PC-3 (cell line): ENCODE measurements around the gene CXCL10. TPM values are rescaled to one million over a fixed set of nuclear protein-coding genes. Genes with fewer than 3 reads are reported as not detected.

Source experiments
- ATAC-seq: fragments of 200-7000 bp; cut with Tn5 transposase; 2 replicates; pipeline ENCODE4 v1.9.1; 2020; ENCODE audit warnings: mild to moderate bottlenecking, moderate library complexity
- BruUV-seq: library from RNA; stranded (reverse); fragments of 400-500 nt; replicated peaks from 2 replicates; lab custom pipeline; 2021; lab: Mats Ljungman, UMichigan
- CTCF ChIA-PET: fragments of 300-600 bp; sonication (Branson Sonifier 250); formaldehyde crosslinking; loops from one replicate; lab custom pipeline; 2022; ENCODE audit warnings: antibody characterized with exemption; lab: Charles Lee
- POLR2A ChIA-PET: fragments of 300-600 bp; sonication (Branson Sonifier 250); formaldehyde crosslinking; loops from one replicate; lab custom pipeline; 2022; ENCODE audit warnings: antibody characterized with exemption; ENCODE audit not compliant: unreplicated experiment; lab: Charles Lee
- DNase-seq: peaks from one replicate; pipeline ENCODE4 v3.0.0-alpha.2; 2015
- H2AFZ ChIP-seq: fragments of 300-600 bp; sonication (generic); 2 replicates; pipeline ENCODE4 v1.6.0; 2016; ENCODE audit warnings: antibody characterized with exemption, low read length
- H3F3A ChIP-seq: fragments of 300-600 bp; sonication (generic); one replicate; pipeline ENCODE4 v1.6.0; 2017; ENCODE audit warnings: antibody characterized with exemption, low read length, control low read depth, mild to moderate bottlenecking; ENCODE audit not compliant: unreplicated experiment
- H3K27ac ChIP-seq: fragments of 300-600 bp; sonication (generic); 2 replicates; pipeline ENCODE4 v1.5.1; 2016; ENCODE audit warnings: mild to moderate bottlenecking, low read length
- H3K27me3 ChIP-seq: fragments of 300-600 bp; sonication (generic); 2 replicates; pipeline ENCODE4 v1.6.1; 2016; ENCODE audit warnings: low read length, mixed read lengths
- H3K36me3 ChIP-seq: fragments of 300-600 bp; sonication (generic); 2 replicates; pipeline ENCODE4 v1.6.1; 2016; ENCODE audit warnings: low read depth, mixed run types, low read length, mixed read lengths
- H3K4me1 ChIP-seq: fragments of 300-600 bp; sonication (generic); 2 replicates; pipeline ENCODE4 v1.5.1; 2016; ENCODE audit warnings: low read length; ENCODE audit not compliant: insufficient read depth
- H3K4me2 ChIP-seq: fragments of 300-600 bp; sonication (generic); 2 replicates; pipeline ENCODE4 v1.6.0; 2016; ENCODE audit warnings: low read length
- H3K4me3 ChIP-seq: fragments of 300-600 bp; sonication (generic); 2 replicates; pipeline ENCODE4 v1.5.1; 2016; ENCODE audit warnings: mild to moderate bottlenecking, low read length, mixed read lengths
- H3K79me2 ChIP-seq: fragments of 300-600 bp; sonication (generic); 2 replicates; pipeline ENCODE4 v1.6.1; 2017; ENCODE audit warnings: low read length, mixed read lengths
- H3K9ac ChIP-seq: fragments of 300-600 bp; sonication (generic); 2 replicates; pipeline ENCODE4 v1.6.0; 2016; ENCODE audit warnings: mild to moderate bottlenecking, low read length
- H3K9me2 ChIP-seq: fragments of 300-600 bp; sonication (generic); replicated peaks from 2 replicates; pipeline ENCODE4 v1.6.1; 2016; ENCODE audit warnings: mixed run types, low read length, mixed read lengths
- H3K9me3 ChIP-seq: fragments of 300-600 bp; sonication (generic); 2 replicates; pipeline ENCODE4 v1.6.1; 2016; ENCODE audit warnings: low read length, mixed read lengths
- H4K20me1 ChIP-seq: fragments of 300-600 bp; sonication (generic); 2 replicates; pipeline ENCODE4 v1.6.1; 2016; ENCODE audit warnings: low read length, mixed read lengths
- EZH2 ChIP-seq: fragments of 300-600 bp; sonication (generic); IDR thresholded peaks from one replicate; pipeline ENCODE4 v1.6.1; 2017; ENCODE audit warnings: antibody characterized with exemption, mild to moderate bottlenecking, low read length; ENCODE audit not compliant: unreplicated experiment
- EZH2phosphoT487 ChIP-seq: fragments of 300-600 bp; sonication (generic); IDR thresholded peaks from 2 replicates; pipeline ENCODE4 v1.6.1; 2018; ENCODE audit warnings: mild to moderate bottlenecking, antibody characterized with exemption, low read length, borderline replicate concordance
- intact Hi-C: fragments of 100-400 bp; cut with micrococcal nuclease; formaldehyde crosslinking; loops from 2 replicates; pipeline ENCODE4 v1.9.0; 2023
- total RNA-seq: library from RNA; depleted of rRNA; stranded (reverse); fragments of >200 nt; gene quantifications from 2 replicates; pipeline ENCODE4 v1.2.3, GENCODE V29; 2014
- TF ChIP-seq, protein P1 (sequence below): fragments of 300-600 bp; sonication (generic); conservative IDR thresholded peaks from 2 replicates; pipeline ENCODE4 v1.5.1; 2017; ENCODE audit warnings: antibody characterized with exemption, low read depth, mild to moderate bottlenecking, low read length

CXCL10 gene
- total RNA-seq, 1 experiment from 2014 or later: not detected

DNA sequence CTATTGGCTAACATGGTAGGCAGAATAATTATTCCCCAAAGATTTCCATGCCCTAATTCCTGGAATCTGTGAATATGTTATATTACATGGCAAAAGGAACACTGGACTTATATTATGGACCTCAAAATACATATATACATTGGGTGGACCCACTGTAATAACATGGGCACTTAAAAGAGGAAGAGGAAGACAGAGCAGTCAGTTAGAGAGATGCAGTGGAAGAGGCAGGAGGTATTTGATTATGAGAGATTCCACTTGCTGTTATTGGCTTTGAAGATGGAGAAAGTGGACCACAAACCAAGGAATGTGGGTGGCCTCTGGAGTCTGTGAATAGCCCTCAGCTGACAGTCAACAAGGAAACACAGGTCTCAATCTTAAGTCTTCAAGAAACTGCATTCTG, 37.2 kb upstream of the CXCL10 start:
- no TSS peak for BruUV-seq
- H3K9me2 ChIP-seq: no peaks in the 10 kb centered on the region
- H3K9ac ChIP-seq: no peak overlapping the region
- no peak overlapping the region for H3K4me3 ChIP-seq
- intact Hi-C loops: no loop called here
- no peaks in the 10 kb centered on the region for H3F3A ChIP-seq
- no peaks in the 10 kb centered on the region for H3K27me3 ChIP-seq
- peaks cover 13% of the 10 kb centered on the region for H3K4me1 ChIP-seq
- H3K79me2 ChIP-seq: no peaks in the 10 kb centered on the region
- POLR2A ChIA-PET: no interaction called here
- no peaks in the 10 kb centered on the region for H3K9me3 ChIP-seq
- ATAC-seq: no peak
- H4K20me1 ChIP-seq: no peaks in the 10 kb centered on the region
- no peak overlapping the region for H2AFZ ChIP-seq
- no peaks in the 10 kb centered on the region for H3K36me3 ChIP-seq
- CTCF ChIA-PET: no interaction called here
- H3K27ac ChIP-seq: no peak overlapping the region
- no peak for TF ChIP-seq EZH2phosphoT487
- TF ChIP-seq EZH2: no peak
- TF ChIP-seq, protein P1, sequence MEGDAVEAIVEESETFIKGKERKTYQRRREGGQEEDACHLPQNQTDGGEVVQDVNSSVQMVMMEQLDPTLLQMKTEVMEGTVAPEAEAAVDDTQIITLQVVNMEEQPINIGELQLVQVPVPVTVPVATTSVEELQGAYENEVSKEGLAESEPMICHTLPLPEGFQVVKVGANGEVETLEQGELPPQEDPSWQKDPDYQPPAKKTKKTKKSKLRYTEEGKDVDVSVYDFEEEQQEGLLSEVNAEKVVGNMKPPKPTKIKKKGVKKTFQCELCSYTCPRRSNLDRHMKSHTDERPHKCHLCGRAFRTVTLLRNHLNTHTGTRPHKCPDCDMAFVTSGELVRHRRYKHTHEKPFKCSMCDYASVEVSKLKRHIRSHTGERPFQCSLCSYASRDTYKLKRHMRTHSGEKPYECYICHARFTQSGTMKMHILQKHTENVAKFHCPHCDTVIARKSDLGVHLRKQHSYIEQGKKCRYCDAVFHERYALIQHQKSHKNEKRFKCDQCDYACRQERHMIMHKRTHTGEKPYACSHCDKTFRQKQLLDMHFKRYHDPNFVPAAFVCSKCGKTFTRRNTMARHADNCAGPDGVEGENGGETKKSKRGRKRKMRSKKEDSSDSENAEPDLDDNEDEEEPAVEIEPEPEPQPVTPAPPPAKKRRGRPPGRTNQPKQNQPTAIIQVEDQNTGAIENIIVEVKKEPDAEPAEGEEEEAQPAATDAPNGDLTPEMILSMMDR: no peak
- no peak for DNase-seq
- no peak overlapping the region for H3K4me2 ChIP-seq

GRCh38 chr4:76059750-76060149, 36.5 kb upstream of the CXCL10 start:
- Histone ChIP-seq H3K36me3 (no peaks in the 10 kb centered on the region), H3K9me3 (no peaks in the 10 kb centered on the region), H3K4me1 (peaks cover 13% of the 10 kb centered on the region), H3K79me2 (no peaks in the 10 kb centered on the region), H3K9ac (no peak overlapping the region), H3K27me3 (no peaks in the 10 kb centered on the region), H3K4me3 (no peak overlapping the region), H4K20me1 (no peaks in the 10 kb centered on the region), H3K9me2 (no peaks in the 10 kb centered on the region), H3F3A (no peaks in the 10 kb centered on the region), H3K4me2 (no peak overlapping the region), H3K27ac (no peak overlapping the region), H2AFZ (no peak overlapping the region)
- intact Hi-C loops: no loop called here
- POLR2A ChIA-PET: interaction anchor here (0.7 kb wide), 1 partner anchor 104 kb away, joined by 5 read pairs; no protein-coding TSS in a partner anchor
- no peak for ATAC-seq
- peak; percentile 43 for DNase-seq
- TF ChIP-seq EZH2phosphoT487 (no peak), EZH2 (no peak)
- TF ChIP-seq, protein P1: no peak
- BruUV-seq: no TSS peak
- CTCF ChIA-PET: no interaction called here

DNA sequence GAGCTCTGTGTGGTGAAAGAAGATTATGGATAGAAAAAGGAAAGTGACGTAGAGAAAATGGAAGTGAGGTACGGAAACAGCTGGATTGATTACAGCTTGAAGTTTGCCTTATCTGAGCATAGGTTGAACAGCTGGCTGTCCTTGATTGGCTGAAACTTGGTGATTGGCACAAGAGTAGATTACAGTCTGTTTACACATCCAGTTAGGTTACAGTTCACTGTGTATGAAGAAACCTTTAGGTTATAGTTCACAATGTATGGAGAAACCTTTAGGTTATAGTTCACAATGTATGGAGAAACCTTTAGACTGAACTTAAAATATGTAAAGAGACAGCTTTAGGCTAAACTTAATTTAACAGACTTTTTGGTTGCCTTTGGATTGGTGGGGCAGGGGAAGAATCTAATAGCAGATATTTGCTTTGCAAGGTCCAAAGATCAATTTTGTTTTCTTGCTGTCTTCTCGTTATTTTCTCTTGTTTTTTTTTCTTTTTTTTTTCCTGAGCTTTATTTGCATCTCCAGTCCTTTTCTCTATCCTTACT, 35.7 kb upstream of the CXCL10 start:
- H3K4me2 ChIP-seq: no peak overlapping the region
- no peaks in the 10 kb centered on the region for H4K20me1 ChIP-seq
- no peaks in the 10 kb centered on the region for H3K36me3 ChIP-seq
- no peaks in the 10 kb centered on the region for H3K9me3 ChIP-seq
- no peaks in the 10 kb centered on the region for H3K9me2 ChIP-seq
- BruUV-seq: no TSS peak
- H3K27me3 ChIP-seq: no peaks in the 10 kb centered on the region
- POLR2A ChIA-PET: no interaction called here
- H3K79me2 ChIP-seq: no peaks in the 10 kb centered on the region
- peaks cover 13% of the 10 kb centered on the region for H3K4me1 ChIP-seq
- H3K4me3 ChIP-seq: no peak overlapping the region
- CTCF ChIA-PET: no interaction called here
- H3K9ac ChIP-seq: no peak overlapping the region
- ATAC-seq (no peak), DNase-seq (no peak)
- TF ChIP-seq EZH2phosphoT487: no peak
- no peak for TF ChIP-seq EZH2
- TF ChIP-seq, protein P1: no peak
- intact Hi-C loops: no loop called here
- no peak overlapping the region for H2AFZ ChIP-seq
- no peak overlapping the region for H3K27ac ChIP-seq
- no peaks in the 10 kb centered on the region for H3F3A ChIP-seq
